ENCODE results near the gene SAG. TPM values are rescaled to one million over a fixed set of nuclear protein-coding genes. Genes with fewer than 3 reads are reported as not detected.
A peak's percentile ranks its signal among the peaks of the same experiment; 100 is the strongest.

SAG gene
- total RNA-seq: not detected

DNA sequence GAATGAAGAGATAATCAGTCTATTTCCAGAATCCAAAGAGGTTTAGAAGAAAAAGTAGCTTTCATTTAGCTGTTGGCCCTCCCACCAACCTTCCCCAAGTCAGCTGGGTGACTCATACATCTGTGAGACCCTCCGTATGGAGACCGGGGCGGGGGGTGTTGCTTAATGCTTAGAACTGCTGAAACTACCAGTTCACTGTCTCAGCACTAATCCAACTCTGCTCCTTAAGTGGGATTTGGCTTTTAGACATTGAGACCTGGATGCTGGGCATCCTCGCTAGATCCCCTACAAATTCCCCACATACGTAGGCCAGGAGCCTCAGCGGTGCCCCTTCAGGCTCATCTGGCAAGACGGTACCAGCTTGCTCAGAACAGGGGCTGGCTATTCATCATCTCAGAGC lies at the start of gene SAG:
SAG (plus strand) TSS at position 252 of the 400 bp plus-strand sequence. CDS start 1,374 bp downstream, outside the sequence.
- ATAC-seq: no peak

DNA sequence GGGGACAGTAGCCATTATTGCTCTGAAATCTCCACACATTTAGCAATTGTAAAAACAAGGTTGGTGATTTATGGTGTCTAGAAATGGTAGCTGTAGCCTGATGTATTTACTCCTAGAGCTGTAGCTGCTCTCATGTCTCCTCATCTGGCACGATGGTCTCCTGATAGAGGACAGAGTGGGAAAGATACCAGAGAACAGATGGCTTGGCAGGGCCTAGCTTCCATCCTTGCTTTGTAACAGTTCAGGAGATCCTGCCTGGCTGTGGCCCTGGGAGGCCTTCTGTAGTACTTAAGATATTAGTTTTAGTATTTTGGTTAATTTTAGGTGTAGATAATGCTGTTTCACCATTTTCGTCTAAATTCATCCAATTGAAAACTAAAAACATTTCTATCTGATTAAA lies 49.4 kb upstream of the SAG start:
- ATAC-seq: no peak

DNA sequence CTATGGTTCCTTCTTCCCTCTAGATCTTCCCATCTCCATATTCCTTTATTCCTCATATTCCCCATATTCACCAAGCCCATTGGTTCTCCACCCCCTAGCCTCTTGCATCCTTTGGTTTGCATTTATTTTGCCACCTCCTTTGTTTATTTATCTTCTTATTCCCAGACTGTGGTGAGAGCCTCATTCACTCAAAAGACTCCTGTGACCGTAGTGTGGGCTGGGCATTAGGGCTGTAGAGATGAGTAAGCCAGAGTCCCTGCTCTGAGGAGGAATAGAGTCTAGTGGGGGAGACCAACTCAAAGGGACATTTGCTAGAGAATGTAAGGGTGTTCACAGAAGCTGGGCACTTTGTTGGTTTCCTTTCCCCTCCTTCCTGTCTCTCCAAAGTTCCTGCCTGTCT lies 47.9 kb upstream of the SAG start:
- ATAC-seq: no peak

GRCh38 chr2:233260661-233261060 lies 47.0 kb upstream of the SAG start:
- no peak for ATAC-seq

DNA sequence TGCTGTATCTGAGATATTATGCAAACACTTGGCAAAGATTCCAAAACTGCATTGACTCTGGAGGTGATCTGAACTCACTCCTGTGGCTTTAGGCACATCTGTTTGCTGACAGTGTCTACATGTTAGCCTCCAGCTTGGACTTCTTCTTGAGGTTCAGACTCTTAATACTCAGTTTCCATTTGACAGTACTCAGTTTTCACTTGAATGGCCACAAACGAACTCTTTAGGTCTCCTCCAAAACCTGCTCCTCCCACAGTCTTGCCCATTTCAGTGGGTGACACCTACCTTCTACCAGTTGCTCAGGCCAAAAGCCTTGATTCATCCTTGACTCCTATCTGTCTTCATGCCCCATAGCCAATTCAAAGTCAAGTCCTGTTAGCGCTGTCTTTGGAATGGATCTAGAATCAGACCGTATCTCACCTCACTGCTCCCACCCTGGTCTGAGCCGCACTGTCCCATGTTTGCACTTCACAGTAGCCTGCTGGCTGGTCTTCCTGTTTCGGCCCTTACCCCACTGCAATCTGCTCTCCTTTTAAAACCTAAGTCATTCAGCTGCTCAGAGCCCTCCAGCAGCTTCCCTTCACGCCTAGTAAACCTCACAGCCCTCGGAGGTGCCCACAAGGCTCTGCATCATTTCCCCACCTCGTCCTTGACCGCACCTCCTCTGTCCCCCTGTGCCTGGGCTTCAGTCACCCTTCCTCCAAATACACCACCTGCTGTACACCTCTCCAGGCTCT lies 45.6 kb upstream of the SAG start:
- ATAC-seq: no peak

DNA sequence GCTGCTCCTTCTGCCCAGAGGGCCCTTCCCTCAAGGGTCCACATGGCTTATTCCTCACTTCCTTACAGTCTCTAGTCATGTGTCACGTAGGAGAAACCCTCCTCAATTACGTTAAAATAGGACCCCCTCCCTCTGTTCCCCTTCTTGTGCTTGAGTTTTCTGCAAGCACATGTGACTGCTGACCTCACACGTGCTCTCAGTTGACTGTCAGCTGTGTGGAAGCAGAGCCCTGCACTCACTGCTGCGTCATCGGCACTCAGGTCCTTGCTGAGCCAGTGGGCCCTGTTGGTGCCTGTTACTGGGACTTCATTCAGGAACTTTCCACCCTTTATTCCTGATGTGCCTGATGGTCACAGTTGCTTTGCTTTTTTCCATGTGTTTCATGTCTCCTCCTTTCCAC lies 45.1 kb upstream of the SAG start:
- ATAC-seq: no peak

- ATAC-seq: no peak
These were observed 44.5 kb upstream of the SAG start for GRCh38 chr2:233263045-233263570.

DNA sequence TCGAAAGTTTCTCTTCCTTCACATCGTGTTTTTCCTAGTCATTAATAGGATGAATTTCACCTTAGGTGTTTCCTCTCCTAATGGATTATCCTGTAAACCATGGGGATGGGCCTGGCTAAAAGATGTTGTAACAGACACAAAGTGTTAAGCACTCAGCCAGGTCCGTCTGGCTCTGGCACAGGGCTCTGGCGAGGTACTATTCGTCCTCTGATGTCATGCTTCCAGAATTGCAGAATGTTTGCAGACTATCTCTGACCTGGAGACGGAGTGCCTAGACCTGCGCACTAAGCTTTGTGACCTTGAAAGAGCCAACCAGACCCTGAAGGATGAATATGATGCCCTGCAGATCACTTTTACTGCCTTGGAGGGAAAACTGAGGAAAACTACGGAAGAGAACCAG lies 42.9 kb upstream of the SAG start:
- ATAC-seq: no peak

GRCh38 chr2:233265899-233266431 lies 41.7 kb upstream of the SAG start:
- ATAC-seq: no peak

- ATAC-seq: no peak
These were observed 41.1 kb upstream of the SAG start for GRCh38 chr2:233266481-233266880.

GRCh38 chr2:233267516-233268245 lies 39.9 kb upstream of the SAG start:
- ATAC-seq: peak; percentile 76

DNA sequence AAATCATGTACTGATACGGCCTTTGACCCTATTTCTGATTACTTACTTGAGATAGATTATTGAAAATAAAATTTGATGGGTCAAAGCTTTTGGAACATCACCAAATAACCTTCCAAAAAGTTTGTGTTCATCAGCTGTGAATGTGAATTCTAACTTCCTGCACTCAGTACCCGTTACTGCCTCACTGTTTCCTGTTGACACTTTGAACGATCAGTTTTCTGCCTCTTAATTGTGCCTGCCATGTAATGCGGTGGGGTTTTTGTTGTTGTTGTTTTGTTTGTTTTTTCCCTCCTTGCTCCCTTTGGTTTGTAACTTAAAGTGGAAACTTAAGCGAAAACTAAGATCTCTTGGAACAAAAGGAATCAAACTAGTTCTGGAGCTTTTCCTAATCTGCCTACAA lies 37.2 kb upstream of the SAG start:
- no peak for ATAC-seq

DNA sequence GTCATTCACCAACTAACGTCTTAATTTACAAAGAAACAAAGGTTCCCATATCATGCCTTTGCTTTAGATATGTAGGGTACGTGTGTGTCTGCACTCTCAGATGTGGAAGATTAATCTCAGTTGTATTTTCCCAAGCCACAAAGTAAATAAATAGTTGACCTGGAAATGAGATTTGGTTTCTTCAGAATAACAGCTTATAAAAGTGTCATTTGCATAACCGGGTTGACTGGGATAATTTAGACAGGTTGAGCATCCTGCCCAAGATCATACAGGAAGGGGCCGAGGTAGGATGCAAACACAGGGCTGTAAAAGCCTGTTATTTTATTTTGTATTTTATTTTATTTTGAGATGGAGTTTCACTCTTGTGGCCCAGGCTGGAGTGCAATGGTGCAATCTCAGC lies 36.7 kb upstream of the SAG start:
- no peak for ATAC-seq

DNA sequence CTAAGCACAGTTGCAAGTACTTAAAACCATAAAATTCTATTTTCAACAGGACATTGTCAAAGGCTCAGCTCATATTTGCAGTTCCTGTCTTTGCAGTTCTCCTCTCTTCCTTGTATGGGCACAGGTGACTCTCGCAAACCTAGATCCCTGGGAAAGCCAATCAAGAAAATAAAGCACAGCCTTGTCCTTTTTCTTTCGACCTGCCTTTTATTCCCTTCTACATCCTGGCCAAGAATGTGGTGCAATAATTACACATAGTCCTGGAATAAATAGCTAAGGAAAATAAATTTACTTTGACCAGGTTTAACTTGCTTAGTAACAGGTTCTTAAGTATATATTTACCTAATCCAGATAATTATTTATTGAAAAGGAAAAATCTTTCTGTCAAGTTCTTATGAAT lies 35.9 kb upstream of the SAG start:
- ATAC-seq: peak; percentile 30

GRCh38 chr2:233273120-233273519 lies 34.5 kb upstream of the SAG start:
- no peak for ATAC-seq

GRCh38 chr2:233275223-233275622 lies 32.4 kb upstream of the SAG start:
- ATAC-seq: no peak

GRCh38 chr2:233278921-233279320 lies 28.7 kb upstream of the SAG start:
- no peak for ATAC-seq

DNA sequence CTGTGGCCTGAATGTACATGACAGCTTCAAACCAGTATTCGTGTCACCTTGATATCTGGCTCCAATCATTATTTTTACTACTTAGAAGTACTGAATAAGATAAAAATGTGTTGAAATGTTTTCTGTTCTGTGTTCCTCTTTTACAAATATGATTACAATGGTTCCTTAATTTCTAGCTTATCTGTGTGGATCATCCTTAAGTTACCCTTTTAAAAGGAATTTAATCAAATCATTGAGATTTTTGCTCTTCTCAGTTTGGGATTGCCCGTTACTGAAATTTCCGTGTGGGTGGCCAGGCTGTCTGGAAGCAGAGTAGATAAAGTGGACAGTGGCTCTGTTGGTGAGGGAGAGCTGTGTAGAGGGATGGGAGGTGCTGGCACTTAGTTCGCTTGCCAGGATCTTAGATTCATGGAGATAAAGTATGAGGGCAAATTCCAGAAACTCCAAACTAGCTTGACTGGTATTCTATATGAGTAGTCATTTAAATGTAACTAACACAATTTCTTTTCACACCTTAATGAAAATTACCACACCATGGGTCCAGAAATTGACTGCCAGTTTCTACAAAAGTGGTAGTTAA lies 27.4 kb upstream of the SAG start:
- ATAC-seq: no peak

DNA sequence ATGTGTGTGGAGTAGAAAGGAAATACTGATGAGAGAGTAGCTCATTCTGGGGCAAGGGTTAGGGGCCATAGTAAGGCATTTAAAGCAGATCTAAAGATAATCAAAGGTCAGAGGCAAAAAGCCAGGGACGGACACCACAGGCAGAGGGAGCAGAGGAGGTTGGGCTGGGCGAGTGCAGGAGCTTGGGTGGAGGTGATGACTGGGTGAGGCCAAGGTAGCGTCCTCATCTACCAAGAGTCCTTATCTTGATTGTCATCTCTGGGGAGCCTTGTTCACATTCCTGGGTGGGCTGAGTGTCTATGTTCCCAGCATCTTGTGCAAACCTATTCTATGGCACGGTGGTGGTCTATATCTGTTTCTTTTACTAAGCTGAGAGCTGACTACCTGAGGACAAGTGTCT lies 26.1 kb upstream of the SAG start:
- ATAC-seq: no peak

- ATAC-seq: no peak
These were observed 25.5 kb upstream of the SAG start for GRCh38 chr2:233281992-233282603.

DNA sequence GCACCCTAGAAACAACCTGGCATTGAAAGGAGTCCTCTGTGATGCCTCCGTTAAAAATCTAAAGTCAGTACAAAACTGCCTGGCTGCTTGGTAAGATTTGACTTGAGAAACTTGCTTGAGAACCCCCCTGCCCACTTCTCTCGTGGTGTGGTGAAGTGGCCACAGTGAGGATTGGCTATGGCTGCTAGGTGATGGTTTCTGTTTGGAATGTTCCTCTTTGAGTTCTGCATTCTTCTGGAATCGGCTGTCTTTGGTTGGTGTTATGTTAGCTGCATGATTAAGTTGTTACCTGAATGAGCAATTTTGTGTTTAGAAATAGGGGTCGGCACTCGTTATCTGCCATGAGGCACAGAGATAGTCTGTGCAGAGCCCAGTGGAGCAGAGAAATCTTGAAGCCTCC lies 21.7 kb upstream of the SAG start:
- ATAC-seq: no peak

DNA sequence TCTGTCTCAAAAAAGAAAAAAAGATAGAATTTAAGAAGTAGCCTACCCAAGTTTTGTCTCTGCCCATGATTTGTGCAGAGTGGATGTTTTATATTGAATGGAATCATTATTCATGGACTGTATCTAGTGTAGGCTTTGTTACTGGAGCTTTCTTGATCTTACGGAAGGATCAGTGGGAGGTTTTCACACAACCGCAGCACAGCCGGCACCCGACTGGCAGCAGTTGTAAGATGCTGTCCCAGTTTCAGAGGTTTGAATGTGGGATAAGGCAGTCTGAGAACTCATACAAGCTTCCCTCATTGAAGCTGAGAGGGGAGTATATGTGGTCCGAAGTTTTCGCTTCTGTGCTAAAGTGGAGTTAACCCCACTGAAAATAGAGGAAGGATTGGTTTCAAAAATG lies 19.7 kb upstream of the SAG start:
- no peak for ATAC-seq

GRCh38 chr2:233288663-233289062 lies 19.0 kb upstream of the SAG start:
- ATAC-seq: no peak
